Type B pancreatic cell (in vitro differentiated cells): ENCODE measurements around the gene LCE3B. TPM values are rescaled to one million over a fixed set of nuclear protein-coding genes. Genes with fewer than 3 reads are reported as not detected.

ENCODE experiments used
- DNase-seq: peaks from one replicate; pipeline ENCODE4 v3.0.0; 2021; ENCODE audit warnings: mixed read lengths; ENCODE audit not compliant: unreplicated experiment; ENCODE audit errors: extremely low spot score
- H3K27ac Mint-ChIP-seq: 2 replicates; pipeline ENCODE4 v1.8.0; 2021; ENCODE audit warnings: mild to moderate bottlenecking, mixed read lengths
- H3K27me3 Mint-ChIP-seq: 2 replicates; pipeline ENCODE4 v1.8.0; 2021; ENCODE audit warnings: mixed read lengths
- H3K36me3 Mint-ChIP-seq: 2 replicates; pipeline ENCODE4 v1.8.0; 2021; ENCODE audit warnings: mixed read lengths
- H3K4me1 Mint-ChIP-seq: one replicate; pipeline ENCODE4 v1.8.0; 2021; ENCODE audit warnings: mixed read lengths; ENCODE audit not compliant: unreplicated experiment
- H3K4me3 Mint-ChIP-seq: 2 replicates; pipeline ENCODE4 v1.8.0; 2021; ENCODE audit warnings: mild to moderate bottlenecking, mixed read lengths
- H3K9me3 Mint-ChIP-seq: 2 replicates; pipeline ENCODE4 v1.8.0; 2021; ENCODE audit warnings: mixed read lengths
- total RNA-seq: library from RNA; stranded (reverse); gene quantifications from 2 replicates; pipeline ENCODE4 v1.2.1, GENCODE V29; 2021; ENCODE audit warnings: low replicate concordance
- TF ChIP-seq, protein P1 (sequence below): fragments of 200-600 bp; sonication (generic); conservative IDR thresholded peaks from 2 replicates; pipeline ENCODE4 v1.5.0; 2021; ENCODE audit warnings: antibody characterized with exemption, mild to moderate bottlenecking

The LCE3B gene
- total RNA-seq, 1 donor from 2014 or later: not detected

DNA sequence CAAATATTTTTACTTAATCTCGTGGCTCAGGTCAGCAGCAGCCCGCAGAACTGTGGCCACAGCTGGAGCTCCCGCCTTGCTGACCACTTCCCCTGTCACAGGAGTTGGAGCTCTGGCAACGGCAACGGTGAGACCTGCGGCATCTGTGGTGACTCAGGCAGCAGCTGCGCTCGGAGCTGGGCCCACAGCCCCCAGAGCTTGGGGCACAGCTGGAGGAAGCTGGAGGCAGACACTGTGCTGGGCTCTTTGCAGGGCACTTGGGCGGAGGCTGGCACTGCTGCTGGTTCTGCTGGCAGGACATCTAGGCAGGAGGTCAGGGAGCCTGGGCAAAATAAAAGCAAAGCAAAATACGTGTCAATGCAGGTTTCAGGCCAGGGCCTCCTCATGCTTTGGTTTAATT is 9.2 kb downstream of the LCE3B start, which contains the start of gene LCE3A:
TSS of gene LCE3A (minus strand) at position 301 of the 400 bp plus-strand sequence. CDS start at position 301, 0 bp downstream.
- TF ChIP-seq, protein P1, sequence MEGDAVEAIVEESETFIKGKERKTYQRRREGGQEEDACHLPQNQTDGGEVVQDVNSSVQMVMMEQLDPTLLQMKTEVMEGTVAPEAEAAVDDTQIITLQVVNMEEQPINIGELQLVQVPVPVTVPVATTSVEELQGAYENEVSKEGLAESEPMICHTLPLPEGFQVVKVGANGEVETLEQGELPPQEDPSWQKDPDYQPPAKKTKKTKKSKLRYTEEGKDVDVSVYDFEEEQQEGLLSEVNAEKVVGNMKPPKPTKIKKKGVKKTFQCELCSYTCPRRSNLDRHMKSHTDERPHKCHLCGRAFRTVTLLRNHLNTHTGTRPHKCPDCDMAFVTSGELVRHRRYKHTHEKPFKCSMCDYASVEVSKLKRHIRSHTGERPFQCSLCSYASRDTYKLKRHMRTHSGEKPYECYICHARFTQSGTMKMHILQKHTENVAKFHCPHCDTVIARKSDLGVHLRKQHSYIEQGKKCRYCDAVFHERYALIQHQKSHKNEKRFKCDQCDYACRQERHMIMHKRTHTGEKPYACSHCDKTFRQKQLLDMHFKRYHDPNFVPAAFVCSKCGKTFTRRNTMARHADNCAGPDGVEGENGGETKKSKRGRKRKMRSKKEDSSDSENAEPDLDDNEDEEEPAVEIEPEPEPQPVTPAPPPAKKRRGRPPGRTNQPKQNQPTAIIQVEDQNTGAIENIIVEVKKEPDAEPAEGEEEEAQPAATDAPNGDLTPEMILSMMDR: no peak
- DNase-seq: no peak
- H3K36me3 Mint-ChIP-seq: no peaks in the 10 kb centered on the region
- H3K27me3 Mint-ChIP-seq: no peaks in the 10 kb centered on the region
- H3K27ac Mint-ChIP-seq: no peak within 1 kb of the TSS
- no peak within 1 kb of the TSS for H3K4me3 Mint-ChIP-seq
- H3K4me1 Mint-ChIP-seq: no peaks in the 10 kb centered on the region
- H3K9me3 Mint-ChIP-seq: peaks cover 13% of the 10 kb centered on the region

DNA sequence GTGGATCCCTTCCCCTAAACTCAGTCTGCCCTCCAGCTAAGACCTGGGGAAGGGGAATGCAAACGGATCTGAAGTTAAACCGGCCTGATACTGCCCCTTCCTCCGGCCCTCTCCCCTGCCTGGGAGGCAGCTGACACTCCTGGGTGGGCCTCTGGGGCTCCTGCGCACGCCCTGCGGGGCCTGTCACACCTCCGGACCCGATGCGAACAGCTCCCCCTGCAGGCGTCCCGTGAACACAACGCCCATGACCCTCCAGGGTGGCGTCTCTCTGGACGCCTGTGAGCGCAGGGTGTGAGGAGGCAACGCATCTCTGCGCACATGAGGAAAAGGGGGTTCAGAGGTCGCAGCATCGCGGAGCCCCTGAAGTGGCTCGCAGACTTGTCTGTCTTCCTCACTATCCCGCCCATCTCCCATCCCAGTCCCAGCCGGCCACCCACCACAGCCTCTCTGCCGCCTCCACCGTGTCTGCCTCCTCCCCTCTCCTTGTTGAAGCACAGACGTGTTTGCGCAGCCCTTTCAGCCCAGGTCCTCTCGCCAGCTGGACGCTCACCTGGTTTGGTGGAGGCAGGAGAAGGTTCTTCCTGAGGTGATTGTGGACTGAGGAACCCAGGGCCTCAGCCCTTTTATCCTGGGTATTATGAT is 9.7 kb downstream of the LCE3B start:
- TF ChIP-seq, protein P1: no peak
- Mint-ChIP-seq H3K27ac (no peak overlapping the region), H3K4me3 (no peak overlapping the region), H3K27me3 (no peaks in the 10 kb centered on the region), H3K9me3 (peaks cover 12% of the 10 kb centered on the region), H3K36me3 (no peaks in the 10 kb centered on the region), H3K4me1 (no peaks in the 10 kb centered on the region)
- no peak for DNase-seq

DNA sequence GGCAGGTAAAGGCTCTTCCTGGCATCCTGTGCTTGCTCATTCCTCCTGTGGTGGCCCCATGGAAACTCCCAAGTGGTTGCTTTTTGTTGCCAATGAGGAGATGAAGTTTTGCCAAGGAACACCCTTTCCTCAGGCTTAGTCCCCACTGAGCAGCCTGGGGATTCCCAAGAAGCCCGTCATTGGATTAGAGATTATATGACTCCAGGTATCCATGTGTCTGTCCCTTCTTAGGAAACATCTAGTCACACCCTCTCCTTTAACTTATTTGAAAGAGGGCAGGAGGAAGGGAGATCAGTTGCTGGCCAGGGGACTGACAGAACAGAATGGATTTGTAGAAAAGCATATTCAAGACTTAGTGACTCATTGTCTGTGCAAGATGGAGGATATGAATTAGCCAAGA is 13.1 kb downstream of the LCE3B start:
- peaks cover 15% of the 10 kb centered on the region for H3K9me3 Mint-ChIP-seq
- no peaks in the 10 kb centered on the region for H3K27me3 Mint-ChIP-seq
- H3K27ac Mint-ChIP-seq: no peak overlapping the region
- TF ChIP-seq, protein P1: no peak
- no peaks in the 10 kb centered on the region for H3K4me1 Mint-ChIP-seq
- H3K36me3 Mint-ChIP-seq: no peaks in the 10 kb centered on the region
- no peak for DNase-seq
- no peak overlapping the region for H3K4me3 Mint-ChIP-seq

DNA sequence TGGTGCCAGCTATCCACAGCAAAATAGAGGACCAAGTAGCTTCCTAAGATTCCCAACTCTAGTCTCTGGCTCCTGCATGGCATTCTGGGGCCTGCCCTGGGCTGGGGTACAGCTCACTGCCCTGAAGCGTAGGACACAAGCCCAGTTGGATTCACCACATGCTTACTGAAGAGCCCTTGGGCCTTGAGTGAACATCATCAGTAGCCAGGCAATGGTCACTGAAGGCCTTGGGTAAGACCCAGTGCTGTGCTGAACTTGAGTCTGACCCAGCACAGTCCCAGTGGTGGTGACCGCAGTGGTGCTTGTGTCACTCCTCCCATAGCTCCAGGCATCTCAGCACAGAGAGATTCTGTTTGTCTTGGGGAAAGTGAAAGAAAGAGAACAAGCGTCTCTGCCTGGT is 17.0 kb downstream of the LCE3B start:
- no peak for DNase-seq
- Mint-ChIP-seq H3K27me3 (no peaks in the 10 kb centered on the region), H3K4me3 (no peak overlapping the region), H3K4me1 (no peaks in the 10 kb centered on the region), H3K9me3 (peaks cover 15% of the 10 kb centered on the region), H3K36me3 (no peaks in the 10 kb centered on the region), H3K27ac (no peak overlapping the region)
- TF ChIP-seq, protein P1: no peak

DNA sequence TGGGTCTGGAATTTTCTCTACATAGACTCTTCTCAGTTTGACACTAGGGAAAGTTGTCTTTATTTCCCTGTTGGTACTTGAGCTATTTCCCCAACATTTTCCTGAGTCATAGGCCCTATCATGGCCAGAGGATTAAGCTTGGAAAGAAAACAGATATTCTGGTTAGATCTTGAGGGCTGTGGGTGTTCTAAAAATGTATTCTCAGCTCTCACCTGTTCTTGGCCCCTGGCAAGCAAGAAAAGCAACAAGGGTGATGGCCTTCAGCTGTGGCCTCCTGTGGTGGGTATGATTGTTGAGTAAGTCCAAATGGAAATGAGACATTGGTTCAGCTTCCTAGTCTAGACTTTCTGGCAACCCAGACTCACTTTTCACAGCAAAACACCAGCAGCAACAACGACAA is 26.7 kb downstream of the LCE3B start:
- no peak overlapping the region for H3K4me3 Mint-ChIP-seq
- no peak overlapping the region for H3K27ac Mint-ChIP-seq
- DNase-seq: no peak
- H3K4me1 Mint-ChIP-seq: no peaks in the 10 kb centered on the region
- no peaks in the 10 kb centered on the region for H3K36me3 Mint-ChIP-seq
- H3K9me3 Mint-ChIP-seq: peaks cover 4% of the 10 kb centered on the region
- H3K27me3 Mint-ChIP-seq: no peaks in the 10 kb centered on the region
- TF ChIP-seq, protein P1: no peak
